Panc1 (cell line): Measurements from ENCODE around the gene KCNK5. TPM values are rescaled to one million over a fixed set of nuclear protein-coding genes. Genes with fewer than 3 reads are reported as not detected.
A peak's percentile ranks its signal among the peaks of the same experiment; 100 is the strongest.

ENCODE experiments used
- ATAC-seq: fragments of 200-7000 bp; cut with Tn5 transposase; 2 replicates; pipeline ENCODE4 v1.9.1; 2020; ENCODE audit warnings: mild to moderate bottlenecking, moderate library complexity
- BruUV-seq: library from RNA; stranded (reverse); fragments of 400-500 nt; replicated peaks from 2 replicates; lab custom pipeline; 2021; lab: Mats Ljungman, UMichigan
- CTCF ChIA-PET: fragments of 300-600 bp; sonication (Branson Sonifier 250); formaldehyde crosslinking; loops from one replicate; lab custom pipeline; 2022; ENCODE audit warnings: antibody characterized with exemption; lab: Charles Lee
- POLR2A ChIA-PET: fragments of 300-600 bp; sonication (Branson Sonifier 250); formaldehyde crosslinking; loops from one replicate; lab custom pipeline; 2022; ENCODE audit warnings: antibody characterized with exemption; lab: Charles Lee
- DNase-seq: peaks from one replicate; pipeline ENCODE4 v3.0.0-alpha.2; 2010; ENCODE audit warnings: low read depth, low spot score
- H3K27ac ChIP-seq: 2 replicates; pipeline ENCODE4 v1.5.1; 2011; ENCODE audit warnings: mild to moderate bottlenecking, low read length, inconsistent platforms
- H3K27me3 ChIP-seq: fragments of 200-500 bp; sonication (Bioruptor generic); 2 replicates; pipeline ENCODE4 v1.6.0; 2014; ENCODE audit warnings: low read length, inconsistent platforms; ENCODE audit not compliant: control insufficient read depth, insufficient read depth
- H3K36me3 ChIP-seq: fragments of 200-500 bp; sonication (Bioruptor generic); 2 replicates; pipeline ENCODE4 v1.5.1; 2014; ENCODE audit warnings: inconsistent platforms, mild to moderate bottlenecking, low read length, moderate library complexity; ENCODE audit not compliant: control insufficient read depth, insufficient read depth
- H3K4me1 ChIP-seq: 2 replicates; pipeline ENCODE4 v1.5.1; 2011; ENCODE audit warnings: inconsistent platforms, mild to moderate bottlenecking, low read length, moderate library complexity; ENCODE audit not compliant: control insufficient read depth, insufficient read depth
- H3K4me3 ChIP-seq, 2 experiments: 2 replicates each; pipeline ENCODE4 v1.5.1; 2011 to 2012; ENCODE audit warnings: low read depth in 2 of 2, low read length in 2 of 2, mild to moderate bottlenecking in 2 of 2, inconsistent platforms in 1 of 2, moderate library complexity in 1 of 2
- H3K9me3 ChIP-seq: fragments of 200-500 bp; sonication (Bioruptor generic); 2 replicates; pipeline ENCODE4 v1.5.1; 2014; ENCODE audit warnings: low read depth, mild to moderate bottlenecking, inconsistent platforms, low read length, moderate library complexity; ENCODE audit not compliant: control insufficient read depth, insufficient read depth
- POLR2AphosphoS5 ChIP-seq: IDR thresholded peaks from 2 replicates; pipeline ENCODE4 v1.6.1; 2012; ENCODE audit warnings: mild to moderate bottlenecking, low read depth, low read length, moderate library complexity
- REST ChIP-seq, 2 experiments: IDR thresholded peaks; 2 replicates each; pipeline ENCODE4 v1.6.1; 2011 to 2012; ENCODE audit warnings: low read depth in 2 of 2, control low read depth in 1 of 2, low read length in 1 of 2, mild to moderate bottlenecking in 1 of 2, moderate library complexity in 1 of 2; ENCODE audit not compliant: insufficient read depth in 1 of 2
- SIN3A ChIP-seq: IDR thresholded peaks from 2 replicates; pipeline ENCODE4 v1.6.1; 2012; ENCODE audit warnings: low read depth, mild to moderate bottlenecking, low read length, moderate library complexity, borderline replicate concordance; ENCODE audit not compliant: insufficient read depth
- TCF7L2 ChIP-seq: IDR thresholded peaks from 2 replicates; pipeline ENCODE4 v1.6.1; 2011; ENCODE audit warnings: mild to moderate bottlenecking, low read depth, low read length, inconsistent platforms
- in situ Hi-C: cut with HindIII; loops from 2 replicates; pipeline ENCODE4 v1.10.0; 2016; ENCODE audit warnings: low sequenced_read_pairs, low pct_unique_long_range_greater_than_20kb
- intact Hi-C: fragments of 100-400 bp; cut with micrococcal nuclease; formaldehyde crosslinking; loops from one replicate; pipeline ENCODE4 v1.10.0; 2022; ENCODE audit not compliant: unreplicated experiment
- total RNA-seq: library from RNA; stranded (reverse); gene quantifications from one replicate; pipeline ENCODE4 v1.2.1, GENCODE V29; 2021; ENCODE audit not compliant: unreplicated experiment
- TF ChIP-seq, protein P1 (sequence below): fragments of 450-650 bp; IDR thresholded peaks from 2 replicates; pipeline ENCODE4 v1.5.1; 2017; ENCODE audit warnings: mild to moderate bottlenecking

Gene KCNK5
- total RNA-seq, 1 experiment from 2014 or later: 0.77 TPM

- no peak overlapping the region for H3K27ac ChIP-seq
- DNase-seq (no peak), ATAC-seq (no peak)
- no peaks in the 10 kb centered on the region for H3K9me3 ChIP-seq
- in situ Hi-C loops (no loop called here), intact Hi-C loops (no loop called here)
- H3K36me3 ChIP-seq: no peaks in the 10 kb centered on the region; the same call in 1 of the 2 replicates
- POLR2A ChIA-PET: no interaction called here
- CTCF ChIA-PET: no interaction called here
- no TSS peak for BruUV-seq
- no peak overlapping the region for H3K4me3 ChIP-seq
- peaks cover 9% of the 10 kb centered on the region for H3K27me3 ChIP-seq
- peaks cover 3% of the 10 kb centered on the region; the same call in 1 of the 2 replicates for H3K4me1 ChIP-seq
- no peak for TF ChIP-seq TCF7L2
- no peak for TF ChIP-seq REST (IDR thresholded peaks at IDR 0.05; ENCODE audit: insufficient read depth in 1 of 2, low read depth in 2 of 2, low read length in 1 of 2)
- TF ChIP-seq, protein P1, sequence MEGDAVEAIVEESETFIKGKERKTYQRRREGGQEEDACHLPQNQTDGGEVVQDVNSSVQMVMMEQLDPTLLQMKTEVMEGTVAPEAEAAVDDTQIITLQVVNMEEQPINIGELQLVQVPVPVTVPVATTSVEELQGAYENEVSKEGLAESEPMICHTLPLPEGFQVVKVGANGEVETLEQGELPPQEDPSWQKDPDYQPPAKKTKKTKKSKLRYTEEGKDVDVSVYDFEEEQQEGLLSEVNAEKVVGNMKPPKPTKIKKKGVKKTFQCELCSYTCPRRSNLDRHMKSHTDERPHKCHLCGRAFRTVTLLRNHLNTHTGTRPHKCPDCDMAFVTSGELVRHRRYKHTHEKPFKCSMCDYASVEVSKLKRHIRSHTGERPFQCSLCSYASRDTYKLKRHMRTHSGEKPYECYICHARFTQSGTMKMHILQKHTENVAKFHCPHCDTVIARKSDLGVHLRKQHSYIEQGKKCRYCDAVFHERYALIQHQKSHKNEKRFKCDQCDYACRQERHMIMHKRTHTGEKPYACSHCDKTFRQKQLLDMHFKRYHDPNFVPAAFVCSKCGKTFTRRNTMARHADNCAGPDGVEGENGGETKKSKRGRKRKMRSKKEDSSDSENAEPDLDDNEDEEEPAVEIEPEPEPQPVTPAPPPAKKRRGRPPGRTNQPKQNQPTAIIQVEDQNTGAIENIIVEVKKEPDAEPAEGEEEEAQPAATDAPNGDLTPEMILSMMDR: no peak
- TF ChIP-seq SIN3A: no peak
- no peak for TF ChIP-seq POLR2AphosphoS5
Observed at GRCh38 chr6:39230654-39231035, 1.4 kb upstream of the KCNK5 start.

- ChIA-PET CTCF (no interaction called here), POLR2A (no interaction called here)
- ATAC-seq (no peak), DNase-seq (no peak)
- in situ Hi-C loops (no loop called here), intact Hi-C loops (no loop called here)
- no peak for TF ChIP-seq SIN3A
- TF ChIP-seq TCF7L2: no peak
- no peak for TF ChIP-seq REST (IDR thresholded peaks at IDR 0.05; ENCODE audit: insufficient read depth in 1 of 2, low read depth in 2 of 2, low read length in 1 of 2)
- no peak for TF ChIP-seq POLR2AphosphoS5
- TF ChIP-seq, protein P1: no peak
- Histone ChIP-seq H3K4me1 (peaks cover 3% of the 10 kb centered on the region; the same call in 1 of the 2 replicates), H3K4me3 (peak overlapping the region; percentile 49 to 51), H3K27ac (no peak overlapping the region), H3K27me3 (peaks cover 9% of the 10 kb centered on the region), H3K9me3 (no peaks in the 10 kb centered on the region), H3K36me3 (no peaks in the 10 kb centered on the region; the same call in 1 of the 2 replicates)
- no TSS peak for BruUV-seq
Observed at GRCh38 chr6:39228111-39228971, 934 bp downstream of the KCNK5 start.
